DND-41 (cell line): ENCODE results near the gene SEMA5A.
A peak's percentile ranks its signal among the peaks of the same experiment; 100 is the strongest.

Experiments
- EZH2 ChIP-seq: IDR thresholded peaks from 3 replicates; pipeline ENCODE4 v1.6.1; 2012; ENCODE audit warnings: borderline replicate concordance, low read depth, mild to moderate bottlenecking, moderate library complexity, low read length, inconsistent platforms; ENCODE audit not compliant: severe bottlenecking
- TF ChIP-seq, protein P1 (sequence below): IDR thresholded peaks from 2 replicates; pipeline ENCODE4 v1.5.1; 2012; ENCODE audit warnings: borderline replicate concordance, low read length, moderate library complexity, mild to moderate bottlenecking; ENCODE audit not compliant: poor library complexity, severe bottlenecking; ENCODE audit errors: extremely low read depth

DNA sequence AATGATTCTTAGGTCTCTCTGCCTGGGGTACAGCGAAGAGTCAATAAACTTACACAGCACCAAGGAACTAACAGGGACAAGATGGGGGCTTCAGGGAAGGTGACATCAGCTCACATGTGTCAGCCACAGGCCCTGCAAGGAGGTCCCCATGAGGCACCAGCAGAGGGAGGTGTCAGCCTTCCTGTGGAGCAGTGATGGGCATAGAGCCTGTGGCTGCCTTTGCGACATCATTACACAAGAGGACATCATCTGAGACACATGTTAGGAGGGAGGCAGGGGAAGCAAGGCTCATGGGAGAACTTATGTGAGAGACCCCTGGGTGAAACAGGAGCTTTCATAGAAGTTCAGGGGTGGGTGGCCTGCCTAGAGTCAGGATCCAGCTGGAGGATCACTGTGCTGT, 389.6 kb downstream of the SEMA5A start:
- TF ChIP-seq EZH2, result no peak
- TF ChIP-seq, protein P1, sequence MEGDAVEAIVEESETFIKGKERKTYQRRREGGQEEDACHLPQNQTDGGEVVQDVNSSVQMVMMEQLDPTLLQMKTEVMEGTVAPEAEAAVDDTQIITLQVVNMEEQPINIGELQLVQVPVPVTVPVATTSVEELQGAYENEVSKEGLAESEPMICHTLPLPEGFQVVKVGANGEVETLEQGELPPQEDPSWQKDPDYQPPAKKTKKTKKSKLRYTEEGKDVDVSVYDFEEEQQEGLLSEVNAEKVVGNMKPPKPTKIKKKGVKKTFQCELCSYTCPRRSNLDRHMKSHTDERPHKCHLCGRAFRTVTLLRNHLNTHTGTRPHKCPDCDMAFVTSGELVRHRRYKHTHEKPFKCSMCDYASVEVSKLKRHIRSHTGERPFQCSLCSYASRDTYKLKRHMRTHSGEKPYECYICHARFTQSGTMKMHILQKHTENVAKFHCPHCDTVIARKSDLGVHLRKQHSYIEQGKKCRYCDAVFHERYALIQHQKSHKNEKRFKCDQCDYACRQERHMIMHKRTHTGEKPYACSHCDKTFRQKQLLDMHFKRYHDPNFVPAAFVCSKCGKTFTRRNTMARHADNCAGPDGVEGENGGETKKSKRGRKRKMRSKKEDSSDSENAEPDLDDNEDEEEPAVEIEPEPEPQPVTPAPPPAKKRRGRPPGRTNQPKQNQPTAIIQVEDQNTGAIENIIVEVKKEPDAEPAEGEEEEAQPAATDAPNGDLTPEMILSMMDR, result peak; percentile 76
